H9 (cell line): ENCODE data around the gene TFB1M. TPM values are rescaled to one million over a fixed set of nuclear protein-coding genes. Genes with fewer than 3 reads are reported as not detected.

Source experiments
- DNase-seq: peaks from one replicate; pipeline ENCODE4 v3.0.0-alpha.2; 2017
- H2AFZ ChIP-seq: one replicate; pipeline ENCODE4 v1.6.1; 2013; ENCODE audit warnings: mild to moderate bottlenecking, low read length, control low read depth, moderate library complexity
- H2AK5ac ChIP-seq: 2 replicates; pipeline ENCODE4 v1.6.1; 2013; ENCODE audit warnings: low read length, control low read depth, mixed read lengths; ENCODE audit not compliant: insufficient read length
- H2BK120ac ChIP-seq: one replicate; pipeline ENCODE4 v1.6.1; 2013; ENCODE audit warnings: low read depth, mild to moderate bottlenecking, low read length, control low read depth, inconsistent platforms; ENCODE audit not compliant: poor library complexity, severe bottlenecking
- H2BK12ac ChIP-seq: 2 replicates; pipeline ENCODE4 v1.6.1; 2013; ENCODE audit warnings: low read length, control low read depth, mixed read lengths, low read depth; ENCODE audit not compliant: insufficient read length
- H2BK15ac ChIP-seq: 2 replicates; pipeline ENCODE4 v1.6.1; 2013; ENCODE audit warnings: low read depth, low read length, control low read depth
- H2BK20ac ChIP-seq: one replicate; pipeline ENCODE4 v1.6.1; 2013; ENCODE audit warnings: low read depth, mild to moderate bottlenecking, low read length, control low read depth, inconsistent platforms; ENCODE audit not compliant: poor library complexity, severe bottlenecking
- H2BK5ac ChIP-seq: 2 replicates; pipeline ENCODE4 v1.6.1; 2013; ENCODE audit warnings: low read length, control low read depth, mixed read lengths; ENCODE audit not compliant: insufficient read length
- H3K14ac ChIP-seq: 2 replicates; pipeline ENCODE4 v1.6.1; 2013; ENCODE audit warnings: low read length, control low read depth; ENCODE audit not compliant: insufficient read depth
- H3K18ac ChIP-seq: 2 replicates; pipeline ENCODE4 v1.6.1; 2013; ENCODE audit warnings: low read depth, mild to moderate bottlenecking, mixed read lengths, low read length, control low read depth; ENCODE audit not compliant: insufficient read length
- H3K23ac ChIP-seq: 2 replicates; pipeline ENCODE4 v1.6.1; 2013; ENCODE audit warnings: low read length, control low read depth, mixed read lengths, low read depth; ENCODE audit not compliant: insufficient read length
- H3K23me2 ChIP-seq: 2 replicates; pipeline ENCODE4 v1.6.1; 2013; ENCODE audit warnings: low read depth, mild to moderate bottlenecking, mixed read lengths, low read length, control low read depth; ENCODE audit not compliant: insufficient read length, poor library complexity, severe bottlenecking
- H3K27ac ChIP-seq: 2 replicates; pipeline ENCODE4 v1.5.1; 2013; ENCODE audit warnings: low read length, control low read depth, mixed read lengths, low read depth; ENCODE audit not compliant: insufficient read length
- H3K27me3 ChIP-seq: 2 replicates; pipeline ENCODE4 v1.6.1; 2013; ENCODE audit warnings: low read length, control low read depth, inconsistent platforms; ENCODE audit not compliant: insufficient read depth
- H3K4ac ChIP-seq: 2 replicates; pipeline ENCODE4 v1.6.1; 2013; ENCODE audit warnings: low read depth, mild to moderate bottlenecking, control low read depth, inconsistent platforms, low read length, moderate library complexity
- H3K4me1 ChIP-seq: 2 replicates; pipeline ENCODE4 v1.6.1; 2013; ENCODE audit warnings: low read length, control low read depth, inconsistent platforms; ENCODE audit not compliant: insufficient read depth
- H3K4me2 ChIP-seq: 2 replicates; pipeline ENCODE4 v1.6.1; 2013; ENCODE audit warnings: low read length, control low read depth, mixed read lengths; ENCODE audit not compliant: insufficient read length, insufficient read depth
- H3K56ac ChIP-seq: 2 replicates; pipeline ENCODE4 v1.6.1; 2013; ENCODE audit warnings: low read depth, mild to moderate bottlenecking, mixed read lengths, low read length, control low read depth; ENCODE audit not compliant: insufficient read length
- H3K79me1 ChIP-seq: 2 replicates; pipeline ENCODE4 v1.6.1; 2013; ENCODE audit warnings: low read depth, mild to moderate bottlenecking, moderate library complexity, low read length, control low read depth, inconsistent platforms; ENCODE audit not compliant: insufficient read depth, poor library complexity, severe bottlenecking
- H3K79me2 ChIP-seq: 2 replicates; pipeline ENCODE4 v1.6.1; 2013; ENCODE audit warnings: low read length, control low read depth, inconsistent platforms; ENCODE audit not compliant: insufficient read depth
- H3K9ac ChIP-seq: 2 replicates; pipeline ENCODE4 v1.6.1; 2013; ENCODE audit warnings: low read length, control low read depth, mixed read lengths; ENCODE audit not compliant: insufficient read length; ENCODE audit errors: extremely low read depth
- H3K9me3 ChIP-seq: one replicate; pipeline ENCODE4 v1.6.1; 2013; ENCODE audit warnings: low read depth, low read length, inconsistent platforms; ENCODE audit not compliant: control insufficient read depth
- H3T11ph ChIP-seq: one replicate; pipeline ENCODE4 v1.6.1; 2013; ENCODE audit warnings: mild to moderate bottlenecking, low read length, control low read depth, inconsistent platforms
- H4K20me1 ChIP-seq: one replicate; pipeline ENCODE4 v1.6.1; 2013; ENCODE audit not compliant: control insufficient read depth, insufficient read length, insufficient read depth
- H4K5ac ChIP-seq: 2 replicates; pipeline ENCODE4 v1.6.1; 2013; ENCODE audit warnings: low read depth, mild to moderate bottlenecking, mixed read lengths, low read length, control low read depth; ENCODE audit not compliant: insufficient read length
- H4K8ac ChIP-seq: replicated peaks from 2 replicates; pipeline ENCODE4 v1.6.1; 2013; ENCODE audit warnings: low read length, control low read depth, mixed read lengths, low read depth; ENCODE audit not compliant: insufficient read length
- H4K91ac ChIP-seq: 2 replicates; pipeline ENCODE4 v1.6.1; 2013; ENCODE audit warnings: low read depth, mild to moderate bottlenecking, moderate library complexity, mixed read lengths, low read length, control low read depth; ENCODE audit not compliant: insufficient read length
- H3K27ac Mint-ChIP-seq, 3 experiments: 2 replicates in 2 of 3; 3 replicates in 1 of 3; pipeline ENCODE4 v1.8.0; 2020 to 2021; ENCODE audit warnings: mixed read lengths in 3 of 3, mild to moderate bottlenecking in 1 of 3, moderate library complexity in 1 of 3
- H3K27me3 Mint-ChIP-seq: 2 replicates; pipeline ENCODE4 v1.8.0; 2021; ENCODE audit warnings: low read depth, mild to moderate bottlenecking, moderate library complexity, mixed read lengths
- H3K36me3 Mint-ChIP-seq, 3 experiments: 2 replicates in 2 of 3; 3 replicates in 1 of 3; pipeline ENCODE4 v1.8.0; 2020 to 2021; ENCODE audit warnings: low read depth in 3 of 3, mixed read lengths in 3 of 3; ENCODE audit not compliant: insufficient read depth in 1 of 3
- H3K4me1 Mint-ChIP-seq, 2 experiments: 2 replicates each; pipeline ENCODE4 v1.8.0; 2020; ENCODE audit warnings: mixed read lengths in 2 of 2
- H3K4me3 Mint-ChIP-seq, 2 experiments: 2 replicates in 1 of 2; 3 replicates in 1 of 2; pipeline ENCODE4 v1.8.0; 2020 to 2021; ENCODE audit warnings: mild to moderate bottlenecking in 2 of 2, mixed read lengths in 2 of 2, moderate library complexity in 1 of 2
- H3K9me3 Mint-ChIP-seq, 2 experiments: 2 replicates in 1 of 2; 3 replicates in 1 of 2; pipeline ENCODE4 v1.8.0; 2020; ENCODE audit warnings: mild to moderate bottlenecking in 2 of 2, mixed read lengths in 2 of 2, moderate library complexity in 1 of 2
- CTCF ChIP-seq: fragments of 200-600 bp; sonication (generic); conservative IDR thresholded peaks from 3 replicates; pipeline ENCODE4 v1.8.0; 2021; ENCODE audit warnings: antibody characterized with exemption, mild to moderate bottlenecking
- WGBS: extraction: QIAGEN DNeasy Blood & Tissue Kit; methylation state at CpG from one replicate; pipeline ENCODE4 v1.1.7; 2013; ENCODE audit warnings: missing lambda C conversion rate, low lambda C conversion rate, mixed read lengths; ENCODE audit not compliant: insufficient read length; ENCODE audit errors: extremely low coverage; 5-methylcytosine and 5-hydroxymethylcytosine counted together
- total RNA-seq: library from RNA; stranded (reverse); gene quantifications from 2 replicates; pipeline ENCODE4 v1.2.1, GENCODE V29; 2021

Gene TFB1M
- total RNA-seq, 1 experiment from 2014 or later, result 28.6 TPM

DNA sequence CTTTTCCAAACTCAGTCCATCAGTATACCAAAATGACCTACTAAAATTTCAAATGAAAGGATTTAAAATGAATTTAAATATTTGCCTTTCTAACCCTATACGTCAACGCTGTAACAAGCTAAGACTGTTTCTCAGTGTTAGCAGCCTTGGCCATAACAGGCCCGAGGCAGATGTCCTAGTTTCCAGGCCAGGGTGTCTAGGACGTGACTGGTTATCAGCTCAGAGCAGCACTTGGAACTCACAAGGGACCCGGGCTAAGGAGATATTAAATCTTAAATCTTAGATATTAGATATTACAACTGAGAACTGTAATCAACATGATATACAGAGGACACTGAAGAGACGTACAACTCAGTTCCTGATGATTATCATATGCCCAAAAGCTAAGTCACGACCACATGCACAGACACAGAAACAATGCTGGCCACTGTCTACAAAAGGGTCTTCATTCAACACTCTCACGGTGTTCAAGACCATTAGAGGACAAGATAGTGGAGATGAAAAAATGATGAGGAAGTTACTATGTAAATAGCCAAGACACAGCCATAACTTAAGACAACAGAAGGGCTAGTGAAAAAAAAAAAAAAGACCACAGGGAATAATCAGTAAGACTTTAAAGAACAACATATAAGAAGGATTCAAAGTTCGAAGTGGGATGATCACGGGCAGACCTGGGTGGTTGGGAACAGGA, 50.8 kb downstream of the TFB1M start, which contains the start of gene CLDN20:
CLDN20 (plus strand) TSS at position 641 of the 691 bp plus-strand sequence. CDS start 11,707 bp downstream, outside the sequence.
- Histone ChIP-seq H3K4me2 (no peak within 1 kb of the TSS), H3K23me2 (no peaks in the 10 kb centered on the region), H3T11ph (no peak within 1 kb of the TSS), H4K8ac (no peak within 1 kb of the TSS), H4K91ac (no peak within 1 kb of the TSS), H2BK120ac (no peak within 1 kb of the TSS), H3K79me2 (0 out of 2 replicates have a peak, but pooled peaks cover 2% of the 10 kb centered on the region), H3K4ac (no peak within 1 kb of the TSS), H3K56ac (no peak within 1 kb of the TSS), H2BK5ac (no peak within 1 kb of the TSS), H4K20me1 (no peaks in the 10 kb centered on the region), H3K4me1 (no peaks in the 10 kb centered on the region; the same call in 1 of the 2 replicates), H2BK12ac (no peak within 1 kb of the TSS), H3K18ac (no peak within 1 kb of the TSS), H2BK15ac (no peak within 1 kb of the TSS), H2BK20ac (no peak within 1 kb of the TSS), H3K9ac (no peak within 1 kb of the TSS), H3K79me1 (no peaks in the 10 kb centered on the region), H2AK5ac (no peak within 1 kb of the TSS), H3K9me3 (no peaks in the 10 kb centered on the region), H3K23ac (no peak within 1 kb of the TSS), H3K27ac (no peak within 1 kb of the TSS), H3K14ac (no peak within 1 kb of the TSS; the same call in 1 of the 2 replicates), H4K5ac (no peak within 1 kb of the TSS), H2AFZ (no peak within 1 kb of the TSS), H3K27me3 (no peaks in the 10 kb centered on the region)
- no CpG with 5 or more reads among the region's 10 CpGs for WGBS
- peaks cover 0 to 3% of the 10 kb centered on the region in 2 experiments; a peak in 2 of 5 replicates for H3K9me3 Mint-ChIP-seq
- no peak for DNase-seq
- H3K27ac Mint-ChIP-seq, result peak within 1 kb of the TSS in 1 of 3 experiments; percentile 26; a peak in 2 of 7 replicates
- H3K4me3 Mint-ChIP-seq, result no peak within 1 kb of the TSS
- H3K36me3 Mint-ChIP-seq, result peaks cover 29 to 49% (median 38%) of the 10 kb centered on the region in 3 experiments
- no peaks in the 10 kb centered on the region for H3K27me3 Mint-ChIP-seq
- H3K4me1 Mint-ChIP-seq, result peaks cover 31 to 42% of the 10 kb centered on the region in 2 experiments
- no peak for TF ChIP-seq CTCF
